Stimulated activated CD4-positive, alpha-beta T cell treated with anti-CD3 and anti-CD28 coated beads, TNF-alpha, amount 100 ng/mL, for 4 hours (primary cell): ENCODE data around the gene PRDM11.

Source experiments
- DNase-seq, 3 experiments: peaks; one replicate each; pipeline ENCODE4 v3.0.0-alpha.2; 2020; ENCODE audit warnings: low read depth in 3 of 3

Gene PRDM11

GRCh38 chr11:45209000-45209879 is 62.8 kb downstream of the PRDM11 start:
- no peak for DNase-seq

- DNase-seq, result no peak
These were observed 63.7 kb downstream of the PRDM11 start for GRCh38 chr11:45209891-45210699.

- no peak for DNase-seq
These were observed 64.4 kb downstream of the PRDM11 start for GRCh38 chr11:45210846-45211245.

GRCh38 chr11:45211732-45212131 is 65.3 kb downstream of the PRDM11 start:
- DNase-seq, result no peak

- DNase-seq, result no peak
These were observed 66.3 kb downstream of the PRDM11 start for GRCh38 chr11:45212566-45213315.

- no peak for DNase-seq
These were observed 66.9 kb downstream of the PRDM11 start for GRCh38 chr11:45213316-45213665.

GRCh38 chr11:45213717-45214116 is 67.3 kb downstream of the PRDM11 start:
- DNase-seq, result no peak

GRCh38 chr11:45215098-45215865 is 68.8 kb downstream of the PRDM11 start:
- no peak for DNase-seq

GRCh38 chr11:45216031-45216430 is 69.6 kb downstream of the PRDM11 start:
- DNase-seq, result no peak

- DNase-seq, result no peak
These were observed 70.5 kb downstream of the PRDM11 start for GRCh38 chr11:45216901-45217300.

- DNase-seq, result no peak
These were observed 71.6 kb downstream of the PRDM11 start for GRCh38 chr11:45217991-45218390.

GRCh38 chr11:45218705-45219104 is 72.3 kb downstream of the PRDM11 start:
- no peak for DNase-seq

- DNase-seq, result no peak
These were observed 73.0 kb downstream of the PRDM11 start for GRCh38 chr11:45219411-45219810.

GRCh38 chr11:45223496-45223895 is 77.1 kb downstream of the PRDM11 start:
- no peak for DNase-seq

- DNase-seq, result no peak
These were observed 78.3 kb downstream of the PRDM11 start for GRCh38 chr11:45224766-45225165.

GRCh38 chr11:45225277-45225676 is 78.8 kb downstream of the PRDM11 start:
- no peak for DNase-seq

- no peak for DNase-seq
These were observed 79.8 kb downstream of the PRDM11 start for GRCh38 chr11:45225961-45226871.

- no peak for DNase-seq
These were observed 80.5 kb downstream of the PRDM11 start for GRCh38 chr11:45226901-45227300.

- DNase-seq, result no peak
These were observed 81.4 kb downstream of the PRDM11 start for GRCh38 chr11:45227836-45228235.

GRCh38 chr11:45229401-45230020 is 83.1 kb downstream of the PRDM11 start:
- DNase-seq, result no peak
